NCI-H128 (cell line): ENCODE data around the gene LRMDA.

Experiments
- DNase-seq: peaks from one replicate; lab custom pipeline; 2025; ENCODE audit not compliant: unreplicated experiment; lab: John Stamatoyannopoulos, UW

LRMDA gene

GRCh38 chr10:76009531-76009930, 578.1 kb downstream of the LRMDA start:
- no peak for DNase-seq

GRCh38 chr10:76010703-76011102, 579.3 kb downstream of the LRMDA start:
- no peak for DNase-seq

GRCh38 chr10:76012716-76013327, 581.4 kb downstream of the LRMDA start:
- no peak for DNase-seq

- no peak for DNase-seq
Observed at GRCh38 chr10:76015245-76015644, 583.8 kb downstream of the LRMDA start.

- DNase-seq = no peak
Observed at GRCh38 chr10:76017026-76017732, 585.8 kb downstream of the LRMDA start.

GRCh38 chr10:76017733-76018433, 586.5 kb downstream of the LRMDA start:
- DNase-seq = no peak

- DNase-seq = no peak
Observed at GRCh38 chr10:76020630-76021029, 589.2 kb downstream of the LRMDA start.

- DNase-seq = no peak
Observed at GRCh38 chr10:76021398-76021797, 590.0 kb downstream of the LRMDA start.

GRCh38 chr10:76022366-76022765, 590.9 kb downstream of the LRMDA start:
- no peak for DNase-seq

- DNase-seq = no peak
Observed at GRCh38 chr10:76023007-76023406, 591.6 kb downstream of the LRMDA start.

- DNase-seq = no peak
Observed at GRCh38 chr10:76024460-76025123, 593.2 kb downstream of the LRMDA start.

- DNase-seq = no peak
Observed at GRCh38 chr10:76025124-76025477, 593.7 kb downstream of the LRMDA start.

GRCh38 chr10:76026176-76026771, 594.9 kb downstream of the LRMDA start:
- no peak for DNase-seq

- DNase-seq = no peak
Observed at GRCh38 chr10:76026905-76027304, 595.5 kb downstream of the LRMDA start.

GRCh38 chr10:76029782-76030181, 598.4 kb downstream of the LRMDA start:
- no peak for DNase-seq

GRCh38 chr10:76031099-76031498, 599.7 kb downstream of the LRMDA start:
- no peak for DNase-seq

GRCh38 chr10:76031769-76032699, 600.6 kb downstream of the LRMDA start:
- DNase-seq = no peak

GRCh38 chr10:76032700-76033039, 601.2 kb downstream of the LRMDA start:
- no peak for DNase-seq

- DNase-seq = no peak
Observed at GRCh38 chr10:76033457-76034196, 602.2 kb downstream of the LRMDA start.
